Measurements from ENCODE around the gene FABP6. TPM values are rescaled to one million over a fixed set of nuclear protein-coding genes. Genes with fewer than 3 reads are reported as not detected.
A peak's percentile ranks its signal among the peaks of the same experiment; 100 is the strongest.

The FABP6 gene
- total and polyA plus RNA-seq, 10 donors: 0.24 TPM; not detected in 9

DNA sequence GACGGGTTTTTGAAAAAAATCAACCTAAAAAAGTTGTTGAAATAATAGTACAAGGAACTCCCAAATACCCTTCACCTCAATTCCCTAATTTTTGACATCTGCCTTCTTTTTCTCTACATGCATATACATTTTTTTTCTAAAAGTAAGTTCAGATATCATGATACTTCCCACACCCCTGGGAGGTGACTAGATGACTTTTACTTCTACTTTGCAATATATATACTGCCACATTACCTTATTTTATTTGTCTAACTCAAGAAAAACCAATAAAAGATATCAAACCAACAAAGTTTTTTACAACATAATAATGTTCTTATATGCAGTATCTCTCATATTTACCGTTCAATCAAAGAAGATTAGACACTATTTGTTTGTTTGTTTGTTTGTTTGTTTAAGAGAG is 52.0 kb downstream of the FABP6 start:
- Histone ChIP-seq H3K4me3 (no peak overlapping the region), H3K36me3 (peaks cover 0 to 36% (median 0%) of the 10 kb centered on the region in 6 donors), H3K27me3 (replicated peaks in 1 of 7) (no peaks in the 10 kb centered on the region), H3K4me1 (peaks cover 0 to 28% (median 7%) of the 10 kb centered on the region in 6 donors), H3K27ac (no peak overlapping the region), H3K9me3 (no peaks in the 10 kb centered on the region)
- WGBS, 5 donors: 77 to 96% (median 92%) methylated on average over 2 of the region's 2 CpGs
- intact Hi-C loops (cut with DNase I; ENCODE audit: low total_unique reads): no loop called here
- DNase-seq: no peak
- TF ChIP-seq CTCF (IDR thresholded peaks at IDR 0.05 in 8 of 11, conservative IDR thresholded peaks at IDR 0.05 in 3 of 11): no peak
- TF ChIP-seq POLR2AphosphoS5 (IDR thresholded peaks at IDR 0.05): no peak
- no peak for TF ChIP-seq POLR2A (IDR thresholded peaks at IDR 0.05)

- Histone ChIP-seq H3K4me3 (no peak overlapping the region), H3K9me3 (no peaks in the 10 kb centered on the region), H3K4me1 (peaks cover 17 to 59% (median 34%) of the 10 kb centered on the region in 6 donors), H3K36me3 (peaks cover 0 to 13% (median 0%) of the 10 kb centered on the region in 6 donors), H3K27ac (no peak overlapping the region), H3K27me3 (replicated peaks in 1 of 7) (no peaks in the 10 kb centered on the region)
- DNase-seq: no peak
- no peak for TF ChIP-seq CTCF (IDR thresholded peaks at IDR 0.05 in 8 of 11, conservative IDR thresholded peaks at IDR 0.05 in 3 of 11)
- no peak for TF ChIP-seq POLR2AphosphoS5 (IDR thresholded peaks at IDR 0.05)
- TF ChIP-seq POLR2A (IDR thresholded peaks at IDR 0.05): no peak
- intact Hi-C loops (cut with DNase I; ENCODE audit: low total_unique reads): no loop called here
- 79 to 92% (median 87%) methylated on average over 4 of the region's 4 CpGs for WGBS, 5 donors
Measured at GRCh38 chr5:160284291-160284873, 55.1 kb downstream of the FABP6 start.

- H3K9me3 ChIP-seq: no peaks in the 10 kb centered on the region
- no peak overlapping the region for H3K4me3 ChIP-seq
- peaks cover 22 to 69% (median 41%) of the 10 kb centered on the region in 6 donors for H3K4me1 ChIP-seq
- 27 to 77% (median 59%) methylated on average over 2 of the region's 2 CpGs for WGBS, 5 donors
- peak in 1 of 11 experiments; percentile 6 for TF ChIP-seq CTCF (IDR thresholded peaks at IDR 0.05 in 8 of 11, conservative IDR thresholded peaks at IDR 0.05 in 3 of 11)
- no peak for TF ChIP-seq POLR2AphosphoS5 (IDR thresholded peaks at IDR 0.05)
- DNase-seq: no peak
- peaks cover 0 to 4% (median 0%) of the 10 kb centered on the region in 6 donors for H3K36me3 ChIP-seq
- H3K27me3 ChIP-seq (replicated peaks in 1 of 7): no peaks in the 10 kb centered on the region
- intact Hi-C loops (cut with DNase I; ENCODE audit: low total_unique reads): no loop called here
- peak overlapping the region in 3 of 8 donors; percentile 11 to 70 (median 29) for H3K27ac ChIP-seq
Measured at GRCh38 chr5:160285316-160285715, 56.0 kb downstream of the FABP6 start.

GRCh38 chr5:160286947-160287346 is 57.6 kb downstream of the FABP6 start:
- Histone ChIP-seq H3K9me3 (no peaks in the 10 kb centered on the region), H3K36me3 (no peaks in the 10 kb centered on the region), H3K4me1 (peaks cover 22 to 71% (median 47%) of the 10 kb centered on the region in 6 donors), H3K4me3 (no peak overlapping the region), H3K27me3 (replicated peaks in 1 of 7) (no peaks in the 10 kb centered on the region), H3K27ac (peak overlapping the region in 7 of 8 donors; percentile 19 to 70 (median 67))
- TF ChIP-seq CTCF (IDR thresholded peaks at IDR 0.05 in 8 of 11, conservative IDR thresholded peaks at IDR 0.05 in 3 of 11): no peak
- no peak for TF ChIP-seq POLR2AphosphoS5 (IDR thresholded peaks at IDR 0.05)
- TF ChIP-seq POLR2A (IDR thresholded peaks at IDR 0.05): no peak
- intact Hi-C loops (cut with DNase I; ENCODE audit: low total_unique reads): no loop called here
- 77 to 91% (median 87%) methylated on average over 6 of the region's 6 CpGs for WGBS, 5 donors
- no peak for DNase-seq
